ENCODE results near the gene PPP1R12B. TPM values are rescaled to one million over a fixed set of nuclear protein-coding genes. Genes with fewer than 3 reads are reported as not detected.
A peak's percentile ranks its signal among the peaks of the same experiment; 100 is the strongest.
"Not testable (repeated sequence)": the region's sequence is repeated elsewhere in the genome, so short reads cannot be mapped to it uniquely, and the experiment has no call there.

The PPP1R12B gene
- total RNA-seq, 1 donor from 2014 or later, result 18.2 TPM

DNA sequence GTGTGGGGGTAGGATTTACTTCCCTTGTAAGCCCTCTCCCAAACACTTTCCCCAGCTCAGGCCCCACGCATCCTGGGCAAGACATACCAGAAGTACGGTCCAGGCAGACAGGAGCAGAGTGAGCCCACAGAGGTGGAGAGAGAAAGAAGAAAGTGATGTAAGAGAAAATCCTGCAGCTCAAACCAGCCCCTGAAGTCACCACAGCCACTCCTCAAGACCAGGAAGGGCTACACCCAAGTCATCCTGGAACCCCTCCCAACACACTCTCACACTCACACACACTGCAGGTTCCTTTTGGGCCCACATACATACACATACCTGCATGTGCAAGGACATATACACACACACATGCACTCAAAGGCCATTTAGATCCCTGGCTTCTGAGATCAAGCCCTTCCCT lies 254.9 kb downstream of the PPP1R12B start:
- no peak overlapping the region for H3K4me3 Mint-ChIP-seq (ENCODE audit: unreplicated experiment)
- H3K9me3 Mint-ChIP-seq (ENCODE audit: low read depth), result no peaks in the 10 kb centered on the region
- H3K27ac Mint-ChIP-seq (ENCODE audit: unreplicated experiment), result no peak overlapping the region
- TF ChIP-seq CTCF (IDR thresholded peaks at IDR 0.05), result no peak
- peaks cover 4% of the 10 kb centered on the region for H3K4me1 Mint-ChIP-seq (ENCODE audit: low read depth)
- H3K36me3 Mint-ChIP-seq (ENCODE audit: low read depth), result peaks cover 3% of the 10 kb centered on the region
- peaks cover 18% of the 10 kb centered on the region for H3K27me3 Mint-ChIP-seq (ENCODE audit: low read depth)
- no peak for DNase-seq (ENCODE audit: low spot score)

- no peak for TF ChIP-seq CTCF (IDR thresholded peaks at IDR 0.05)
- Mint-ChIP-seq H3K27me3 (ENCODE audit: low read depth) (peaks cover 17% of the 10 kb centered on the region), H3K27ac (ENCODE audit: unreplicated experiment) (no peak overlapping the region), H3K4me1 (ENCODE audit: low read depth) (no peaks in the 10 kb centered on the region), H3K36me3 (ENCODE audit: low read depth) (peaks cover 3% of the 10 kb centered on the region), H3K9me3 (ENCODE audit: low read depth) (no peaks in the 10 kb centered on the region), H3K4me3 (ENCODE audit: unreplicated experiment) (no peak overlapping the region)
- no peak for DNase-seq (ENCODE audit: low spot score)
Measured at GRCh38 chr1:202605515-202605914, 257.0 kb downstream of the PPP1R12B start.

DNA sequence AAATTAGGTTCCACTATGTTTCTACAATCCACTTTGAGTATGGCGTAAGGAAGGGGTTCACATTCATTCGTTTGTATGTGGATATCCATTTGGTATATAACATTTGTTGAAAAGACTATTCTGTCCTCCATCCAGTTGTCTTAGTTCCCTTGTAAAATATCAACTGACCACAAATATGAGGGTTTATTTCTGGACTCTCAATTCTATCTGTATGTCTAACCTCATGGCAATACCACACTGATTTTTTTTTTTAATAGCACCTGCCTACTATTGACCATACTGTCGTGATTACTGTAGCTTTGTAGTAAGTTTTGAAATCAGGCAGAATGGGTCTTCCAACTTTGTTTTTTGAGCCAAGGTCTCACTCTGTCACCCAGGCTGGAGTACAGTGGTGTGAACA lies 263.5 kb downstream of the PPP1R12B start:
- H3K4me1 Mint-ChIP-seq (ENCODE audit: low read depth), result peaks cover 33% of the 10 kb centered on the region
- not testable (repeated sequence) for H3K27ac Mint-ChIP-seq (ENCODE audit: unreplicated experiment)

DNA sequence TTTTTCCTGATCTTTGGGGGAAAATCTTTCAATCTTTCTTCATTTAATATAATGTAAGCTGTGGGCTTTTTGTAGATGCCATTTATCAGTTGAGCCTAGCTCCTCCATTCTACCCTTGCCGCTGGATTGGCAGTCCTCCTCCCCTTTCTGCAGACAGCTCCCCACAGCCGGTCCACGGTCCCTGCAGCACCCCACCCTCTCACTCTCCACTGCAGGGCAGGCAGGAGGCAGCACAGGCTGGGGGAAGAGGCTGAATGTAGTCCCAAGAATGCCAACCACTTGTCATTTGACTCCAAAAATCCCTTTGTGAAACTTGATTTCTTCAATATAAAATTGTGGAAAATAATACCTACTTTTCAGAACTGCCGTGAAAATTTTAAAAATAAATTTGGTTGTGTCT lies 265.1 kb downstream of the PPP1R12B start:
- no peak for TF ChIP-seq CTCF (IDR thresholded peaks at IDR 0.05)
- no peak for DNase-seq (ENCODE audit: low spot score)
- H3K27ac Mint-ChIP-seq (ENCODE audit: unreplicated experiment), result no peak overlapping the region
- peaks cover 48% of the 10 kb centered on the region for H3K4me1 Mint-ChIP-seq (ENCODE audit: low read depth)
- peaks cover 4% of the 10 kb centered on the region for H3K9me3 Mint-ChIP-seq (ENCODE audit: low read depth)
- no peak overlapping the region for H3K4me3 Mint-ChIP-seq (ENCODE audit: unreplicated experiment)
- no peaks in the 10 kb centered on the region for H3K27me3 Mint-ChIP-seq (ENCODE audit: low read depth)
- H3K36me3 Mint-ChIP-seq (ENCODE audit: low read depth), result no peaks in the 10 kb centered on the region

More for the DNA sequence above, 263.5 kb downstream of the PPP1R12B start:
- H3K4me3 Mint-ChIP-seq (ENCODE audit: unreplicated experiment); DNase-seq (ENCODE audit: low spot score); H3K9me3 Mint-ChIP-seq (ENCODE audit: low read depth); H3K36me3 Mint-ChIP-seq (ENCODE audit: low read depth); H3K27me3 Mint-ChIP-seq (ENCODE audit: low read depth): not testable (repeated sequence)

- not testable (repeated sequence) for DNase-seq (ENCODE audit: low spot score); H3K4me3 Mint-ChIP-seq (ENCODE audit: unreplicated experiment); H3K36me3 Mint-ChIP-seq (ENCODE audit: low read depth); H3K9me3 Mint-ChIP-seq (ENCODE audit: low read depth); H3K27me3 Mint-ChIP-seq (ENCODE audit: low read depth)
- peaks cover 57% of the 10 kb centered on the region for H3K4me1 Mint-ChIP-seq (ENCODE audit: low read depth)
- peak; percentile 76 for TF ChIP-seq CTCF (IDR thresholded peaks at IDR 0.05)
- peak overlapping the region; percentile 97 for H3K27ac Mint-ChIP-seq (ENCODE audit: unreplicated experiment)
Measured at GRCh38 chr1:202614363-202615207, 266.1 kb downstream of the PPP1R12B start.

DNA sequence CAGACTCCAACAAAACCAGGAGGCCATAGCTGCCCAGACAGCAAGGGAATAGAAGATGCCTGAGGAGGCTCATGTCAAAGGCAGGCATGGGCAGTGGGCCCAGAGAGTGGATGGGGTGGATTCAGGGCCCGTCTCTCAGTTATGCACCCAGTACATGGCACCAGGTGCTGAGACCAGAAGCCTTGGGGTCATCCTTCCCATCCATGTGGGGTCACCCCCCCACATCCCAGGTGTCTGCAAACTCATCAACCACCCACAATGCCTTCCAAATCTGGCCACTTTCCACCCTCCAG lies 266.7 kb downstream of the PPP1R12B start:
- H3K9me3 Mint-ChIP-seq (ENCODE audit: low read depth); DNase-seq (ENCODE audit: low spot score); H3K36me3 Mint-ChIP-seq (ENCODE audit: low read depth); H3K27me3 Mint-ChIP-seq (ENCODE audit: low read depth): not testable (repeated sequence)
- H3K27ac Mint-ChIP-seq (ENCODE audit: unreplicated experiment), result peak overlapping the region; percentile 97
- peaks cover 60% of the 10 kb centered on the region for H3K4me1 Mint-ChIP-seq (ENCODE audit: low read depth)
- H3K4me3 Mint-ChIP-seq (ENCODE audit: unreplicated experiment), result peak overlapping the region; percentile 10

All from chondrocyte (in vitro differentiated cells).